Gastrocnemius medialis (tissue), 4 donors: Measurements from ENCODE around the gene IL36G.

Experiments used
- POLR2A ChIP-seq, 2 donors: fragments of 450-650 bp; IDR thresholded peaks; one replicate each; pipeline ENCODE4 v1.6.1; 2017; ENCODE audit warnings: antibody characterized with exemption in 2 of 2, mild to moderate bottlenecking in 2 of 2, moderate library complexity in 2 of 2
- TF ChIP-seq, protein P1 (sequence below), 5 experiments: fragments of 450-650 bp in 3 of 5; fragments of 200-600 bp in 2 of 5; sonication (generic) in 2 of 5; IDR thresholded peaks in 4 of 5; conservative IDR thresholded peaks in 1 of 5; 1 replicate in 4 of 5; 2 replicates in 1 of 5; pipeline ENCODE4 v1.5.1; 2016 to 2019; ENCODE audit warnings: antibody characterized with exemption in 5 of 5, mild to moderate bottlenecking in 3 of 5, moderate library complexity in 3 of 5

DNA sequence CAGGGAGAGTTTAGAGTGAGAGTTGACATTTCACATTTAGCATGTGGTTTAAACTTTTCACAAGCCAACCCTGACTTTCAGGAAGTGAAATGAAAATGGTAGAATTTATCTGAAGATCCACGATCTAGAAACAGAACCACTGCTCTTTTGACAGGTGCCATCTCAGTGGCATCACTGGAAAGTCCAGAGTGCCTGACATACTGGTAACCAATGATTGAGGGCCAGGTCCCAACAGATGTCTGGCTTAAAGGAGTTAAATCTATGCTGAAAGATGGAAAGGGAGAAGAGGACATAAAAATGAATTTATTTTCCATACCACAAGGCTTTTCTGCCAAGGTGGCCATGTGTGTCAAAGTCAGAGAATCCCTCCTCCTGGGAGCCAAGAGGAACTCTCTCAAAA lies 2.7 kb downstream of the IL36G start:
- TF ChIP-seq, protein P1, sequence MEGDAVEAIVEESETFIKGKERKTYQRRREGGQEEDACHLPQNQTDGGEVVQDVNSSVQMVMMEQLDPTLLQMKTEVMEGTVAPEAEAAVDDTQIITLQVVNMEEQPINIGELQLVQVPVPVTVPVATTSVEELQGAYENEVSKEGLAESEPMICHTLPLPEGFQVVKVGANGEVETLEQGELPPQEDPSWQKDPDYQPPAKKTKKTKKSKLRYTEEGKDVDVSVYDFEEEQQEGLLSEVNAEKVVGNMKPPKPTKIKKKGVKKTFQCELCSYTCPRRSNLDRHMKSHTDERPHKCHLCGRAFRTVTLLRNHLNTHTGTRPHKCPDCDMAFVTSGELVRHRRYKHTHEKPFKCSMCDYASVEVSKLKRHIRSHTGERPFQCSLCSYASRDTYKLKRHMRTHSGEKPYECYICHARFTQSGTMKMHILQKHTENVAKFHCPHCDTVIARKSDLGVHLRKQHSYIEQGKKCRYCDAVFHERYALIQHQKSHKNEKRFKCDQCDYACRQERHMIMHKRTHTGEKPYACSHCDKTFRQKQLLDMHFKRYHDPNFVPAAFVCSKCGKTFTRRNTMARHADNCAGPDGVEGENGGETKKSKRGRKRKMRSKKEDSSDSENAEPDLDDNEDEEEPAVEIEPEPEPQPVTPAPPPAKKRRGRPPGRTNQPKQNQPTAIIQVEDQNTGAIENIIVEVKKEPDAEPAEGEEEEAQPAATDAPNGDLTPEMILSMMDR (IDR thresholded peaks at IDR 0.05 in 4 of 5, conservative IDR thresholded peaks at IDR 0.05 in 1 of 5), result no peak
- no peak for TF ChIP-seq POLR2A (IDR thresholded peaks at IDR 0.05)
